ENCODE data around the gene POF1B.
A peak's percentile ranks its signal among the peaks of the same experiment; 100 is the strongest.
"Not testable (repeated sequence)": the region's sequence is repeated elsewhere in the genome, so short reads cannot be mapped to it uniquely, and the experiment has no call there.

POF1B gene

GRCh38 chrX:85379174-85379907, at the start of gene POF1B:
Gene POF1B (minus strand): TSS chrX:85379665. CDS start chrX:85379454, 211 bp downstream.
- no peak for DNase-seq (ENCODE audit: low read depth)

- no peak for DNase-seq (ENCODE audit: low read depth)
These were observed 49.6 kb upstream of the POF1B start for GRCh38 chrX:85429066-85429465.

DNA sequence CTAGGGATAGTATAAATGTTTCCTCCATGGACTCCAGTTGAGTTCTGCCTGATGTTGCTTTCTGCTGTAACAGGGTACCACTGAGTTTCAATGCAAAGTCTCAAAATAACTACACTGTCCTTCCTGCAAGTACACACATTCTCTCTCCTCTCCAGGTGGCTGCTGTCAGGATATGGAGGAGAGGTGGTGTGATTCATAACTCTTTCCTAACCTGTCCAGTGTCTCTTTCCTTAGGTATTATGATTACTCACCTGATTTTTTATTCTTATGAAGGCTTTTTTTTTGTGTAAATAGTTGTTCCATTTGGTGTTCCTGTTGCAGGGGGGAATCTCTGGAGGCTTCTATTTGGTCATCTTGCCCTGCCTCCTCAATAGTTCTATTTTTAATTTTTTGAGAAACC, 39.8 kb upstream of the POF1B start:
- no peak for DNase-seq (ENCODE audit: low read depth)

DNA sequence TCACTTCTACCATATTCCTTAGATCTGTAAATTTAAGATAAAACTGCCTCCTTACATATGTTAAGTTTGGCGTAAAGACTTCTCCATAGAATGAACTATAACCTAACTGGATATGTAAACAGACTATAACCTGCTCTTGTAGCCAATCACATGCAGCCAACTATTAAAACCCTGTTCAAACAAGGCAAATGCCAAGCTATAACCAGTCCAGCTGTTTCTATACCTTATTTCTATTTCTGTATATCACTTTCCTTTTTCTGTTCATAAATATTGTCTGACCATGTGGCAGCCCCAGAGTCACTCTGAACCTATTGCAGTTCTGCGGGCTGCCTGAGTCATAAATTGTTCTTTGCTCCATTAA, 12.4 kb upstream of the POF1B start:
- DNase-seq (ENCODE audit: low read depth) = no peak

DNA sequence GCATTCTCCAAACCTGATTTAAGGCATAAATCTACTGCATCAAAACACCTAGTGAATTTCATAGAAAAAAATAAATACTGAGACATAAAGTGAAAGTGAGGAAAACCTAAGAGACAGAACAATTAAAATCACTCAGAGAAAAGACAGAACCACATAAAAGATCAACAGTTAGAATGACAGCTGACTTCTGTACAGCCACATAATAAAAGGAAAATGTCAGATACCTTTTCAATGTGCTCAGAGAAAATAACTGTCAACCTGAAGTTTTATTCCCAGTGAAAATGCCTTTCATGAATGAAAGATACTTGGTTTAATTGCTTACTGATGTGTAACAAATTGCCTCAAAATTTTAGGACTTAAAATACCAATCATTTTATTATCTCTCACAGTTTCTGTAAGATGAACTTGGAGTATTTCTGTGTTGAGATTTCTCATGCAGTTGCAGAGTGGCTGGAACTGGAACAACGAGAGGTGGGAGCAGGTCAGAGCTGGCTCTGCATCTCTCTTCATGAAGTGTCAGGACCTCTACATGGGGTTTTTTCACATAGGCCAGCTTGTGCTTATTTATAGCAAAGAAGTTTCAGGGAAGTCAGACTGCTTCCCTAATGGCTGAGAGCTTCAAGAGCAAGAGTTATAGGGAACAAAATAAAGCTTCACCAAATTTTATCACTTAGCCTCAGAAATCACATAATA, 11.9 kb upstream of the POF1B start:
- no peak for DNase-seq (ENCODE audit: low read depth)

- no peak for DNase-seq (ENCODE audit: low read depth)
These were observed 2.1 kb upstream of the POF1B start for GRCh38 chrX:85381602-85382001.

DNA sequence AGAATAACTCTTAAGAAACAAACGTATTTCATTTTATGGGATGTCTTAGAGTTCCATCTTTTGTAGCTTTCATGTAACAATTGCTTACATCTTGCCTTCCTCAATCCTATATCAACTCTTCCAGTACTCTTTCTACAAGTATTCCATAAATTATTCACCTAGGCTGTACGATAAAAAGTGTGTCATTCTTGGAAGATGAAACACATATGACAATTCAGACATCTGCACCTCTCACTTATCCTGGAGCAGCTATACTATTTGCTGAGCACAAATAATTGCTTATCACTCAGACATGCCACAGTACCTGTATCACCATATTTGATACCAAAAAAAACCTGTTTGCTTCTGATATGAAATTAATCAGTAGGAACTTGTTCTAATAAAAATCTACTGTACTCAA, 1.0 kb downstream of the POF1B start:
- DNase-seq (ENCODE audit: low read depth) = no peak

GRCh38 chrX:85375333-85375738, 4.1 kb downstream of the POF1B start:
- no peak for DNase-seq (ENCODE audit: low read depth)

GRCh38 chrX:85365370-85365995, 14.0 kb downstream of the POF1B start:
- no peak for DNase-seq (ENCODE audit: low read depth)

DNA sequence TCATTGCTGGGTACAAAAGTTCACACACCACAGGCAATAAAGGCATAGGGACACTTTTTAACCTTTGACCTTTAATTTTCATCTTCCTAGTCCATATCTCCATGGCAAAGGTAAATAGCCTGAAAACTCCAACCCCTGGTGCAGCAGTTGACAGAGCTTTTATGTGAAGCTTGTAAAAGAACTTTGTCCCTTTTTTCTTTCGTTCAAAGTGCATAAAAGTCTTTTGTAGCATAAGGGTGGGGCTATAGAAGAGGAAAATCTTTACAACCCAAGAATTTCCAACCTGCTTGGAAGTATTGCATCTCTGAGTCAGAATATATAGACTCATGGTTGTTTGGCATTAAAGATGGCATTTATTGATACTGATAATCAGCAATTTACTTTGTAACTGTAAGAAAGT, 20.4 kb downstream of the POF1B start:
- DNase-seq (ENCODE audit: low read depth) = no peak

DNA sequence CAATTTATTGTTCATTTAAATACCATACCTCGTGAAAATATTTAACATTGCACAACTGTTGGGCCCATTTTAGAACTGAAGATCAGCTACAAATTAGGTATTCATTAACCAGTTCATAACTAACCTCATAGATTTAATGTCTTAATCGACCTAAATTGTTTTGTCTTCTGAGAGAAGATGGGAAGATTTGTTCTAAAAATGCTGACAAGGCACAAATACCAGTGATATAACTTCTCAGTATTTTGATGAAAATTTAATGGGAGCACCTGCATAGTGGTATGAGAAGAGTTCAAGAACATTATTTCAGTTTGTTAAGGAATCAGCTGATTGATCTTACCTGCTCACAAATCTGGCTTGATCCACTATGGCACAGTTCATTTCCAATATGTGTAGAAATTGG, 33.9 kb downstream of the POF1B start:
- DNase-seq (ENCODE audit: low read depth) = no peak

GRCh38 chrX:85327060-85327333, 52.5 kb downstream of the POF1B start:
- no peak for DNase-seq (ENCODE audit: low read depth)

DNA sequence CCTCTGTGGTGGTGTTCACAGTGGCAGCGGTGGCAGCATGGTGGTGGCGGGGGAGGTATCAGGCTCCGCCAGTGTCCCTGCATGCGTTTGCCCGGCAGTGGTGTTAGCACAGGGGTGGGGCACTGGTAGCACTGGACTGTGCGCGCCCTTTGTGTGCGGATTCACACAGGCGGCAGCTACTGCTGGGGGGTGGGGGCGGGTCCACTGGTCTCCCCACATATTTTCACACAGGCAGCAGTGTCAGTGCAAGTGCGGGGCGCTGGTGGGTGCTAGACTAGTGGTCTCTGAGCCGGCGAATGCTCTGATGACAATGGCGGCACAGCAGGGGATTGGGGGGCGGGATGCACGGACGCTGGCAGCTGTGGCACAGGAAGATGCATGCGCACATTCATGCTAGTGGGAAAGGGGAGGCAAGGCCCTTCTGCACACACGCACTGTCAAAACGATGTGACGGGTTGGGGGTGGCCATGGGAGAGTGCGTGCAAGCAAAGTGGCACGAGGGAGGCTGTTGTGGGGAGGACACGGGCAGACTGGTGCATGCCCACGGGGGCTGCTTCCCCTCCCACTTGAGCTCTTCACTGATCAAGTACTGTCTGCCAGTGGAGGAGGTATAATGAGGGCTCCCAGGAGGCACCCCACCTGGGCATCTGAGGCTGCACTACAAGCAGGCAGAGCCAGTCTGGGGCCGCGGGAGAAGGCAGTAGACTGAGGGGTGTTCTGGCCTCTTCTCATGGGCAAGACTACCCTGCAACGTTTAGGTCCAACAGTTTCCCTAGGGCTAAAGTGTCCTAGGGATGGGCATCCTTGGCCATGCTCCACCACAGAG, 53.0 kb downstream of the POF1B start:
- DNase-seq (ENCODE audit: low read depth) = no peak

GRCh38 chrX:85311348-85311747, 68.1 kb downstream of the POF1B start:
- DNase-seq (ENCODE audit: low read depth) = not testable (repeated sequence)

- no peak for DNase-seq (ENCODE audit: low read depth)
These were observed 69.7 kb downstream of the POF1B start for GRCh38 chrX:85309717-85310116.

- no peak for DNase-seq (ENCODE audit: low read depth)
These were observed 75.9 kb downstream of the POF1B start for GRCh38 chrX:85303544-85303943.

DNA sequence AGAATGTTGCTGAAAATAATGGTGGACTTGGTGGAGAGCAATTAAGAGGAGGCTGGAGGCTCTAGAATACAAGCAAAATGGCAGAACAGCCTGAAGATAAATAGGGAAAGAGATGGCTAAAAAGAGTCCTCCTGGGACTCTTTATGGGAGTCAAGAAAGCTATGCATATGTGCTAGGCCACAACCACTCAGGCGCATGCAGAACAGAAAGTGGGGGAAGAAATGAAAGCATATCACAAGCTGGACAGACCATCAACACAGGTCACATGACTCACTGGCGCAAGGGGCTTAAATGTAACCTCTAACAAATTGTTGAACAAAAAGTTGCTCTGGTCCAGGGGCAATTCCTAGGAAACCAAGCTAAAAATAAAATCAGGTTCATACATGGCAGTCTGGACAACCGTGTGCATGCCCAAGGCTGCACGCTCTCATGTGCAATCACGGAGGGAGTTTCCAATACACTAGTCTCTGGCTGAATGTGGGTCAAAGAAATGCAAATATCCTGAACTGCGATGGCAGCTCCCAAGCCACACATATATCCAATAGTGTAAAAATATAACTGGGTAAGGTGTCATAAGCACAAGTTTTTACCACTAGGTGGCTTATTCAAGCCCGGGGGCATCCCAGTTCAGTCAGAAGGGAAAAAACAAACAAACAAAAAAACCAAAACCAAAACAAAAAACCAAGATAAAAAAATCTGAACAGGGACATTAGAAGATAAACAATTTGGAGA, 90.3 kb downstream of the POF1B start:
- DNase-seq (ENCODE audit: low read depth) = no peak

GRCh38 chrX:85285286-85285685, 94.2 kb downstream of the POF1B start:
- DNase-seq (ENCODE audit: low read depth) = not testable (repeated sequence)

GRCh38 chrX:85244450-85245211, 134.8 kb downstream of the POF1B start:
- DNase-seq (ENCODE audit: low read depth) = no peak

- DNase-seq (ENCODE audit: low read depth) = peak; percentile 0
These were observed 135.6 kb downstream of the POF1B start, which contains the start of the genes SATL1 and ZNF711 for GRCh38 chrX:85243761-85244449. Gene SATL1 (minus strand): TSS chrX:85243779. CDS start chrX:85108968, 134,811 bp downstream. Gene ZNF711 (plus strand): TSS chrX:85243991. CDS start chrX:85247573, 3,582 bp downstream.

Data from fibroblast of gingiva (primary cell).